Activated B cell treated with CpG ODN at 0.5 μM for 24 hours (primary cell): ENCODE measurements around the gene PCDHA3. TPM values are rescaled to one million over a fixed set of nuclear protein-coding genes. Genes with fewer than 3 reads are reported as not detected.
"Not testable (repeated sequence)": the region's sequence is repeated elsewhere in the genome, so short reads cannot be mapped to it uniquely, and the experiment has no call there.

Experiments used
- ATAC-seq: fragments of 200-7000 bp; cut with Tn5 transposase; one replicate; pipeline ENCODE4 v1.10.0; 2021; ENCODE audit warnings: low read depth, mild to moderate bottlenecking, moderate library complexity
- CTCF ChIA-PET: fragments of 350-600 bp; sonication (Branson Sonifier 250); formaldehyde crosslinking; loops from one replicate; lab custom pipeline; 2021; ENCODE audit warnings: antibody characterized with exemption; lab: Charles Lee
- POLR2A ChIA-PET: fragments of 350-600 bp; sonication (Branson Sonifier 250); formaldehyde crosslinking; loops from one replicate; lab custom pipeline; 2021; ENCODE audit warnings: antibody characterized with exemption; lab: Charles Lee
- DNase-seq: peaks from one replicate; pipeline ENCODE4 v3.0.0; 2022
- H3K27ac Mint-ChIP-seq: one replicate; pipeline ENCODE4 v1.8.0; 2020; ENCODE audit warnings: mixed read lengths
- H3K27me3 Mint-ChIP-seq: one replicate; pipeline ENCODE4 v1.8.0; 2021; ENCODE audit warnings: mixed read lengths
- H3K36me3 Mint-ChIP-seq: one replicate; pipeline ENCODE4 v1.8.0; 2021; ENCODE audit warnings: low read depth, mixed read lengths
- H3K4me1 Mint-ChIP-seq: one replicate; pipeline ENCODE4 v1.8.0; 2021; ENCODE audit warnings: mixed read lengths
- H3K4me3 Mint-ChIP-seq: one replicate; pipeline ENCODE4 v1.8.0; 2020; ENCODE audit warnings: mild to moderate bottlenecking, mixed read lengths
- H3K9me3 Mint-ChIP-seq: one replicate; pipeline ENCODE4 v1.8.0; 2020; ENCODE audit warnings: mixed read lengths
- CTCF ChIP-seq: fragments of 200-600 bp; IDR thresholded peaks from one replicate; pipeline ENCODE4 v1.8.0; 2022; ENCODE audit warnings: antibody characterized with exemption, mild to moderate bottlenecking
- intact Hi-C: fragments of 100-400 bp; cut with micrococcal nuclease; formaldehyde crosslinking; loops from one replicate; pipeline ENCODE4 v1.15.1; 2024
- total RNA-seq: library from RNA; stranded (reverse); gene quantifications from 2 replicates; pipeline ENCODE4 v1.2.3, GENCODE V29; 2022

The PCDHA3 gene
- total RNA-seq, 1 donor from 2014 or later, result not detected

GRCh38 chr5:140827704-140828361 lies 27.0 kb downstream of the PCDHA3 start, which contains the start of gene PCDHA6:
TSS of gene PCDHA6 (plus strand) at chr5:140827960. CDS start at chr5:140828092, 132 bp downstream.
- intact Hi-C loops, result no loop called here
- POLR2A ChIA-PET, result no interaction called here
- DNase-seq, result no peak
- TF ChIP-seq CTCF, result no peak
- peaks cover 10% of the 10 kb centered on the region for H3K9me3 Mint-ChIP-seq
- CTCF ChIA-PET, result no interaction called here
- H3K4me3 Mint-ChIP-seq, result no peak within 1 kb of the TSS
- H3K36me3 Mint-ChIP-seq, result peaks cover 2% of the 10 kb centered on the region
- peaks cover 16% of the 10 kb centered on the region for H3K27me3 Mint-ChIP-seq
- ATAC-seq, result no peak
- no peaks in the 10 kb centered on the region for H3K4me1 Mint-ChIP-seq
- no peak within 1 kb of the TSS for H3K27ac Mint-ChIP-seq

- intact Hi-C loops, result no loop called here
- DNase-seq (no peak), ATAC-seq (no peak)
- ChIA-PET CTCF (no interaction called here), POLR2A (no interaction called here)
- Mint-ChIP-seq H3K27me3 (peaks cover 18% of the 10 kb centered on the region), H3K36me3 (peaks cover 2% of the 10 kb centered on the region), H3K4me1 (no peaks in the 10 kb centered on the region), H3K27ac (no peak overlapping the region), H3K9me3 (peaks cover 10% of the 10 kb centered on the region), H3K4me3 (no peak overlapping the region)
- no peak for TF ChIP-seq CTCF
Measured at GRCh38 chr5:140828362-140828737, 27.5 kb downstream of the PCDHA3 start.

- H3K9me3 Mint-ChIP-seq, ATAC-seq, POLR2A ChIA-PET, CTCF ChIA-PET, H3K4me1 Mint-ChIP-seq, H3K36me3 Mint-ChIP-seq, H3K27ac Mint-ChIP-seq, intact Hi-C loops, H3K4me3 Mint-ChIP-seq, DNase-seq: not testable (repeated sequence)
- peaks cover 26% of the 10 kb centered on the region for H3K27me3 Mint-ChIP-seq
Measured at GRCh38 chr5:140829511-140830501, 28.9 kb downstream of the PCDHA3 start.

- TF ChIP-seq CTCF, result no peak
- intact Hi-C loops, result no loop called here
- Mint-ChIP-seq H3K4me1 (no peaks in the 10 kb centered on the region), H3K27me3 (peaks cover 14% of the 10 kb centered on the region), H3K36me3 (no peaks in the 10 kb centered on the region), H3K4me3 (no peak within 1 kb of the TSS), H3K27ac (no peak within 1 kb of the TSS), H3K9me3 (peaks cover 4% of the 10 kb centered on the region)
- ChIA-PET POLR2A (no interaction called here), CTCF (no interaction called here)
- no peak for ATAC-seq
- no peak for DNase-seq
Measured at GRCh38 chr5:140833993-140834392, 33.1 kb downstream of the PCDHA3 start, which contains the start of gene PCDHA7. TSS of gene PCDHA7 (plus strand) at chr5:140834269. CDS start at chr5:140834384, 115 bp downstream.

GRCh38 chr5:140834439-140835008 lies 33.7 kb downstream of the PCDHA3 start:
- H3K4me3 Mint-ChIP-seq, H3K9me3 Mint-ChIP-seq, H3K27ac Mint-ChIP-seq, POLR2A ChIA-PET, intact Hi-C loops, ATAC-seq, H3K4me1 Mint-ChIP-seq, DNase-seq, H3K36me3 Mint-ChIP-seq, CTCF ChIA-PET: not testable (repeated sequence)
- peaks cover 14% of the 10 kb centered on the region for H3K27me3 Mint-ChIP-seq
